Psoas muscle (tissue), 8 donors: Measurements from ENCODE around the gene ZKSCAN3. TPM values are rescaled to one million over a fixed set of nuclear protein-coding genes. Genes with fewer than 3 reads are reported as not detected.
A peak's percentile ranks its signal among the peaks of the same experiment; 100 is the strongest.

Experiments used
- ATAC-seq, 4 donors: fragments of 200-7000 bp; cut with Tn5 transposase; one replicate each; pipeline ENCODE4 v1.9.1; 2020; ENCODE audit warnings: moderate library complexity in 3 of 4, mild to moderate bottlenecking in 2 of 4
- DNase-seq, 2 donors: peaks; one replicate each; pipeline ENCODE4 v3.0.0-alpha.2; 2020
- H3K27ac ChIP-seq: fragments of 200-600 bp; one replicate; pipeline ENCODE4 v1.8.0; 2022
- H3K27me3 ChIP-seq, 3 donors: fragments of 200-600 bp in 1 of 3; one replicate each; pipeline versions ENCODE4 v1.6.1 to v1.8.0; 2013 to 2022; ENCODE audit warnings: low read length in 2 of 3, mild to moderate bottlenecking in 2 of 3, moderate library complexity in 1 of 3; ENCODE audit not compliant: insufficient read depth in 3 of 3
- H3K36me3 ChIP-seq, 2 donors: fragments of 200-600 bp in 1 of 2; one replicate each; pipeline versions ENCODE4 v1.6.1 to v1.8.0; 2013 to 2022; ENCODE audit warnings: low read depth in 1 of 2, mild to moderate bottlenecking in 1 of 2, moderate library complexity in 1 of 2; ENCODE audit not compliant: insufficient read depth in 1 of 2
- H3K4me1 ChIP-seq: fragments of 200-600 bp; one replicate; pipeline ENCODE4 v1.8.0; 2022
- H3K4me3 ChIP-seq: fragments of 200-600 bp; one replicate; pipeline ENCODE4 v1.8.0; 2022; ENCODE audit warnings: mild to moderate bottlenecking
- H3K9me3 ChIP-seq: fragments of 200-600 bp; one replicate; pipeline ENCODE4 v1.8.0; 2022
- WGBS, 3 donors: extraction: QIAGEN DNeasy Blood & Tissue Kit; methylation state at CpG; one replicate each; pipeline versions ENCODE4 v1.1.6 to v1.1.7; 2013; 5-methylcytosine and 5-hydroxymethylcytosine counted together
- intact Hi-C, 2 donors: fragments of 100-400 bp; cut with DNase I; formaldehyde crosslinking; loops; one replicate each; pipeline versions ENCODE4 v1.11.0 to v1.14.2; 2022
- polyA plus RNA-seq, 3 donors: library from polyadenylated mRNA; stranded (reverse); fragments of 200-250 nt; gene quantifications; one replicate each; pipeline ENCODE4 v1.2.3, GENCODE V29; 2013
- total RNA-seq, 4 donors: library from RNA; stranded (reverse); fragmentation: NEBNext Ultra II Directional in 2 of 4; extraction: Animal tissue kit (Norgen Biotek cat#: 25700) in 2 of 4; gene quantifications; one replicate each; pipeline versions ENCODE4 v1.2.1 to v1.2.4, GENCODE V29; 2021 to 2023
- TF ChIP-seq, protein P1 (sequence below): fragments of 200-600 bp; IDR thresholded peaks from one replicate; pipeline ENCODE4 v1.8.0; 2022; ENCODE audit warnings: antibody characterized with exemption
- donor health status: healthy with polysubstance abuse.
- donor health status: DM: no; HTN: no; CAD: no; lungs with moderate emphysema.
- donor health status: Bipolar disorder and iron deficiency.
- donor health status: healthy.
- donor health status: DM: yes; HTN: yes; CAD: no.
- donor health status: DM: no; HTN: no; CAD: no.
- donor health status: DM: no; HTN: no; CAD: no.
- donor health status: DM: yes; HTN: yes; CAD: no.

The ZKSCAN3 gene
- total and polyA plus RNA-seq, 7 donors: 1.3 to 4.6 (median 2.5) TPM

DNA sequence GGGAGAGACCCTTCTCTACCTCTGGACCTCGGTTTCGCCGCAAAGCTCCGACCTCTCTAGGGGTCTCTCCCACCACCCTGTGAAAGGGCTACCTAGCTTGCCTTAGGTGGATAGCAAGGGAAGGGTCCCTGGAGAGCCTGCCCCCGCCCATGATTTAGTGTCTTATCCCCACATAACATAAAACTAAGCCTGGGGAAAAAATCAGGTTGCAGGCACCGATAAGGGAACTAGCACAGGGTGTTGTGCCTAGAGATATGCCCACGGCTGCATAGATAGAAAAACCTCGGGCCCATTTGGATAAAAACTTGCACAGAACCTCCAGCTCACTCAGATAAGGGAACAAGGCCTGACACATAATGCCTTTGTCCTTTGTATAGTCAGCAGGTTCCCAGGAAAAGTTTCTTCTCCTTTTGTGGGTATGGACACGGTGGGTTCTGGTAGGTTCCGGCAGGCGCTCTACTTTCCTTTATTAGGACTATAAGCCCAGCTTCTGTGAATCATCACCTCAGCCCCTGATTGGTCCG is 14.6 kb upstream of the ZKSCAN3 start:
- WGBS, 3 donors: 27 to 44% (median 38%) methylated on average over 12 of the region's 12 CpGs
- Histone ChIP-seq H3K9me3 (no peaks in the 10 kb centered on the region), H3K4me3 (peak overlapping the region; percentile 90), H3K36me3 (peaks cover 0 to 5% of the 10 kb centered on the region in 2 donors), H3K27ac (peak overlapping the region; percentile 96), H3K4me1 (peaks cover 8% of the 10 kb centered on the region), H3K27me3 (no peaks in the 10 kb centered on the region)
- intact Hi-C loops: loop anchor here in 1 of 2 donors (5.0 kb wide), 2 partner anchors 53 to 198 kb away; partner anchors contain the start of gene PGBD1
- TF ChIP-seq, protein P1, sequence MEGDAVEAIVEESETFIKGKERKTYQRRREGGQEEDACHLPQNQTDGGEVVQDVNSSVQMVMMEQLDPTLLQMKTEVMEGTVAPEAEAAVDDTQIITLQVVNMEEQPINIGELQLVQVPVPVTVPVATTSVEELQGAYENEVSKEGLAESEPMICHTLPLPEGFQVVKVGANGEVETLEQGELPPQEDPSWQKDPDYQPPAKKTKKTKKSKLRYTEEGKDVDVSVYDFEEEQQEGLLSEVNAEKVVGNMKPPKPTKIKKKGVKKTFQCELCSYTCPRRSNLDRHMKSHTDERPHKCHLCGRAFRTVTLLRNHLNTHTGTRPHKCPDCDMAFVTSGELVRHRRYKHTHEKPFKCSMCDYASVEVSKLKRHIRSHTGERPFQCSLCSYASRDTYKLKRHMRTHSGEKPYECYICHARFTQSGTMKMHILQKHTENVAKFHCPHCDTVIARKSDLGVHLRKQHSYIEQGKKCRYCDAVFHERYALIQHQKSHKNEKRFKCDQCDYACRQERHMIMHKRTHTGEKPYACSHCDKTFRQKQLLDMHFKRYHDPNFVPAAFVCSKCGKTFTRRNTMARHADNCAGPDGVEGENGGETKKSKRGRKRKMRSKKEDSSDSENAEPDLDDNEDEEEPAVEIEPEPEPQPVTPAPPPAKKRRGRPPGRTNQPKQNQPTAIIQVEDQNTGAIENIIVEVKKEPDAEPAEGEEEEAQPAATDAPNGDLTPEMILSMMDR: no peak
- ATAC-seq (no peak), DNase-seq (no peak)

DNA sequence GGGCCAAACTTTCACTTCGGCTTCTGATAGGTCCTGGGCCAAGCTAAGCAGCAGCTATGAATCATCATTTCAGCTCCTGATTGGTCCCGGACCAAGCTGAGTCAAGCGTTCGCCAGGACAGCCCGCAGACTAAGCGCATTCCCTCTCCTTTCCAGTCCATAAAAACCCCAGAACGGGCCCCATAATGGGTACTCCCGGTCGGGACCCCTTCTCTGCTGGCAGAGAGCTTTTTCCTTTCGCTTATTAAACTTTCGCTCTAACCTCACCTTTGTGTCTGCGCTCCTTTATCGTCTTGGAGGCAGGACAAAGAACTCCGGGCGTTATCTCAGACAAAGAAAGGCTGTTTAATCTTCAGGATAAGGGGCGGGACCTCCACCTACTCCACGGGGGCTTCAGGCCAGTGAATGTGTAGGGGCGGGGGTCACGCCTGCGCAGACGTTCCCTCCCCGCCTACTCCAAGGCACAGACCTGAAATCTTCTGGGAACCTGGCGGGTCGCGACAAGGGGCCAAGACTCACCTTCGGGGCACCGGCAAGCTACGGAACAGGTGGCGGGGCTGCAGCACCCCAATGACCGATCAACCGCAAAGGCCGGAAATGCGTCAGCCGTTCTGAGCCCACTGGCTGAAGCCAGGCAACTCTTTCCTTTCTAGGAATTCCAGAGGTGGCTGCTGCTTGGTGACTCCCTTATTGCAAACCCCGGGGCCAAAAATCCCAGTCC is 14.0 kb upstream of the ZKSCAN3 start, which contains the start of gene ZSCAN31:
Gene ZSCAN31 (minus strand): TSS at position 585 of the 720 bp plus-strand sequence. CDS start 6,465 bp downstream, outside the sequence.
- DNase-seq (peak; percentile 91 to 95), ATAC-seq (peak; percentile 96 to 98 (median 98))
- Histone ChIP-seq H3K36me3 (peaks cover 0 to 5% of the 10 kb centered on the region in 2 donors), H3K9me3 (no peaks in the 10 kb centered on the region), H3K27ac (peak within 1 kb of the TSS; percentile 96), H3K27me3 (no peaks in the 10 kb centered on the region), H3K4me1 (peaks cover 8% of the 10 kb centered on the region), H3K4me3 (peak within 1 kb of the TSS; percentile 90)
- 0 to 2% (median 0%) methylated on average over 35 of the region's 35 CpGs for WGBS, 3 donors
- TF ChIP-seq, protein P1: no peak
- intact Hi-C loops: loop anchor here (1.0 to 5.0 kb wide), 3 partner anchors 16 to 198 kb away; partner anchors contain the start of gene PGBD1 (in 1 of the 2)

DNA sequence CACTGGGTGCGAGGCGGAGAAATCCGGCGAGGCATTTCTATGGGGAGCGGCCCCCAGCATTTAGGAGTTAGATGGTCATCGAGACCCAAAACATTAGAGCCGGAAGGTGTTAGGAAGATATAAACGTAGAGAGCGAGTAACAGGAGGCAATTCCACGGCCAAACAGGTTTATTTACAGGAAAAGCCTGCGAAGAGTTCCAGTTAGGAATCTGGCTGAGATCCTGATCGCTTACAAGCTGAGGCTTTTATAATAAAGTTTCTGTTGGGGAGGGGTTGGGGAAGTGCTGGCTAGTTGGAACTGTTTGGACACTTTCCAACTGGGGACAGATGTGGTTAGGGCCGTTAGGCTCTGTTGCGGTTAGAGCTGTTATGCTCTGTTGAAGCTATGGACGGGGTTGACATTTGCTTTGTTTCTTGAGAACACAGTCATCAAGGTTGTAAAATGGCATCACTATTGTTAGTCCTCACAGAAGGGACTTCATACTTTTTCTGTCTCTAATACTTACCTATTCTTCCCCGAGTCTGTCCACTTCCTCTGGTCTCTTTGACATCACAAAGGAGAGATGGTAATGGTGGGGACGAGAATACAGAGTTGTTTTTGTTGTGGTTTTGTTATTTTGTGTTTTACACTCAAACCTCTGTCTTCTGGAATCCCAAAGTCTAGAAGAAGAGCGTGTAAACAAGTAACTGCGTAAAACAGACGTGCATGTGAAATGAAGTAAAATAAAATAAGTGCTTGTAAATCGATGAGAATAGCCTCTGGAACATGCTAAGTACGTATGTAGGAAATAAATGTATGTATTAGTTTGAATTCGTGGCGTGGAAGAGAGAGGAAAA is 13.2 kb upstream of the ZKSCAN3 start:
- peak in 2 of 4 donors; percentile 27 to 34 for ATAC-seq
- Histone ChIP-seq H3K4me3 (peak overlapping the region; percentile 90), H3K4me1 (peaks cover 8% of the 10 kb centered on the region), H3K27ac (peak overlapping the region; percentile 96), H3K9me3 (no peaks in the 10 kb centered on the region), H3K36me3 (peaks cover 0 to 5% of the 10 kb centered on the region in 2 donors), H3K27me3 (no peaks in the 10 kb centered on the region)
- WGBS, 3 donors: 12 to 15% (median 13%) methylated on average over 24 of the region's 24 CpGs
- no peak for DNase-seq
- intact Hi-C loops: loop anchor here (1.0 to 5.0 kb wide), 3 partner anchors 15 to 199 kb away; partner anchors contain the start of gene PGBD1 (in 1 of the 2)
- TF ChIP-seq, protein P1: no peak

DNA sequence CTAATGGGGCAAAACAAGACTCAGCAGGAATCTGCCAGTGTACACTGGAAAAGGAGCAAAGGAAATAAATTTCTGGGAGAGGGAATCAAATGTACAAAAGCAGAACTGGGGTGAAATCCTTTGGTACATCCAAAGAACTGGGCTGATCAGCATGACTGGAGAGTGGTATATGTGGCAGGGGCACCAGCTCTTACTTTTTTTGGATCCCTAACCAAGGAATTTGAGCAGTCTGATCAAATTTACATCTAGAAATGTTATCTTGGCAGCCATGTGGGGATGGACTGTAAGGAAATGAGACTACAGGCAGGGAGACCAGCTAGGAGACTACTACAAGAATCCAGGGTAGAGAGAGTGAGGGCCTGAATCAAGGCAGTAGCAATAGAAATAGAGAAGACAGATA is 12.6 kb upstream of the ZKSCAN3 start:
- H3K36me3 ChIP-seq: no peaks in the 10 kb centered on the region
- no peaks in the 10 kb centered on the region for H3K9me3 ChIP-seq
- H3K27ac ChIP-seq: peak overlapping the region; percentile 96
- H3K4me1 ChIP-seq: peaks cover 8% of the 10 kb centered on the region
- TF ChIP-seq, protein P1: no peak
- DNase-seq (no peak), ATAC-seq (no peak)
- intact Hi-C loops: loop anchor here in 1 of 2 donors (5.0 kb wide), 2 partner anchors 55 to 200 kb away; partner anchors contain the start of gene PGBD1
- peak overlapping the region; percentile 90 for H3K4me3 ChIP-seq
- no peaks in the 10 kb centered on the region for H3K27me3 ChIP-seq
